GM12873 (cell line): ENCODE data around the gene SPOCK2.

Experiments
- CTCF ChIP-seq: IDR thresholded peaks from 2 replicates; pipeline ENCODE4 v1.5.1; 2012; ENCODE audit warnings: low read depth, mild to moderate bottlenecking, moderate library complexity, low read length, control low read depth; ENCODE audit not compliant: insufficient read depth; ENCODE audit errors: missing control alignments

SPOCK2 gene

GRCh38 chr10:72011016-72011415 lies 77.3 kb downstream of the SPOCK2 start:
- TF ChIP-seq CTCF = no peak

GRCh38 chr10:72010234-72010973 lies 77.9 kb downstream of the SPOCK2 start:
- TF ChIP-seq CTCF = no peak

- TF ChIP-seq CTCF = no peak
Measured at GRCh38 chr10:72009425-72010081, 78.8 kb downstream of the SPOCK2 start.

GRCh38 chr10:72009051-72009424 lies 79.3 kb downstream of the SPOCK2 start:
- no peak for TF ChIP-seq CTCF
